ENCODE measurements around the gene IQCH. TPM values are rescaled to one million over a fixed set of nuclear protein-coding genes. Genes with fewer than 3 reads are reported as not detected.

The IQCH gene
- polyA plus RNA-seq, 1 of the 3 experiments (the other 2 are of a cell fraction), result 0.81 TPM

GRCh38 chr15:67521783-67522568 lies 267.4 kb downstream of the IQCH start:
- Histone ChIP-seq H3K27ac (ENCODE audit: low read depth in 2 of 2, low read length in 1 of 2) (peak overlapping the region; percentile 90 to 93), H2AFZ (ENCODE audit: low read depth) (peak overlapping the region; percentile 75), H3K4me2 (peak overlapping the region; percentile 90), H3K9ac (peak overlapping the region; percentile 80), H3K4me3 (ENCODE audit: low read depth in 2 of 2, low read length in 1 of 2) (peak overlapping the region; percentile 82), H4K20me1 (ENCODE audit: insufficient read depth) (no peaks in the 10 kb centered on the region), H3K36me3 (replicated peaks in 1 of 2; ENCODE audit: control insufficient read depth in 1 of 2, insufficient read depth in 2 of 2, low read length in 1 of 2) (peaks cover 5% of the 10 kb centered on the region in 2 experiments), H3K79me2 (ENCODE audit: insufficient read depth) (peaks cover 48% of the 10 kb centered on the region), H3K27me3 (ENCODE audit: insufficient read depth) (no peaks in the 10 kb centered on the region), H3K9me3 (no peaks in the 10 kb centered on the region), H3F3A (replicated peaks; ENCODE audit: insufficient read depth) (peaks cover 12% of the 10 kb centered on the region), H3K9me2 (no peaks in the 10 kb centered on the region), H3K4me1 (ENCODE audit: control insufficient read depth in 1 of 2, insufficient read depth in 2 of 2, low read depth in 1 of 2, low read length in 1 of 2) (peaks cover 12 to 20% of the 10 kb centered on the region in 2 experiments; a peak in 3 of 4 replicates)
- 1% methylated on average over 16 of the region's 23 CpGs for WGBS (ENCODE audit: low lambda C conversion rate)
- TF ChIP-seq MXI1 (IDR thresholded peaks at IDR 0.05; ENCODE audit: low read depth, low read length), result peak; percentile 4; the same call in 1 of the 2 replicates
- no peak for TF ChIP-seq USF2 (IDR thresholded peaks at IDR 0.05; ENCODE audit: borderline replicate concordance, low read depth, low read length)
- 0 out of 2 replicates have a peak, but pooled peaks have one; percentile 21 for TF ChIP-seq MEF2A (IDR thresholded peaks at IDR 0.05; ENCODE audit: borderline replicate concordance, low read depth)
- TF ChIP-seq NRF1 (IDR thresholded peaks at IDR 0.05; ENCODE audit: low read depth, low read length), result peak; percentile 48
- TF ChIP-seq FOXJ3 (CRISPR knock-in tag; IDR thresholded peaks at IDR 0.05), result no peak; the same call in 1 of the 2 replicates
- TF ChIP-seq YY1 (IDR thresholded peaks at IDR 0.05; ENCODE audit: low read depth), result peak; percentile 9; the same call in 1 of the 2 replicates
- POLR2A ChIA-PET, result interaction anchor here (1.3 to 1.6 kb wide), 3 partner anchors 20 to 311 kb away, joined by 3 to 5 read pairs (median 4); partner anchors contain the start of gene MAP2K5
- CTCF ChIA-PET, result interaction anchor here (0.9 to 1.8 kb wide), 11 partner anchors 8 to 575 kb away, joined by 3 to 5 read pairs (median 4); partner anchors contain the start of gene MAP2K5
- DNase-seq, result peak; percentile 27

DNA sequence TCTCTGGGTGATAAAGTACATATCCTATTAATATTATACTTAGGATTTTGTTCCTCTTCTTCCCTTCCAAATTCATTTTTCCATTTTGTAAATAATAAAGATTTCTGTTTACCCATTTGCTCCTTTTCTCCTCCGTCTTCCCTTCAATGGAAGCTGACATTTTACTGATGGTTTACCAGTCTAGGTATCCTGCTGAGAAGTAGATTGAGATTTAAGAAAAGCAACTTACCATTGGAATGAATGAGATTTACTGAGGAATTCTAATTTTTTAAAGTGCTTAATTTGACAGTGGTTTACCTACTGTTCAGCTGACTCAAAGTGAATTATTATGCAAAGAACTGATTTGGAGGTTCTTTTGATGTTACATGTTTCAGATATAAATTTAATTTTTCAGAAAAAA lies 268.7 kb downstream of the IQCH start:
- Histone ChIP-seq H3K4me1 (ENCODE audit: control insufficient read depth in 1 of 2, insufficient read depth in 2 of 2, low read depth in 1 of 2, low read length in 1 of 2) (peaks cover 12 to 20% of the 10 kb centered on the region in 2 experiments; a peak in 3 of 4 replicates), H3K4me3 (ENCODE audit: low read depth in 2 of 2, low read length in 1 of 2) (peak overlapping the region in 1 of 2 experiments; percentile 82; a peak in 1 of 4 replicates), H3F3A (replicated peaks; ENCODE audit: insufficient read depth) (peaks cover 12% of the 10 kb centered on the region), H3K9me3 (no peaks in the 10 kb centered on the region), H3K27ac (ENCODE audit: low read depth in 2 of 2, low read length in 1 of 2) (no peak overlapping the region), H3K9me2 (no peaks in the 10 kb centered on the region), H3K79me2 (ENCODE audit: insufficient read depth) (peaks cover 48% of the 10 kb centered on the region), H3K36me3 (replicated peaks in 1 of 2; ENCODE audit: control insufficient read depth in 1 of 2, insufficient read depth in 2 of 2, low read length in 1 of 2) (peaks cover 12 to 18% of the 10 kb centered on the region in 2 experiments), H3K9ac (peak overlapping the region; percentile 80; the same call in 1 of the 2 replicates), H3K27me3 (ENCODE audit: insufficient read depth) (no peaks in the 10 kb centered on the region), H4K20me1 (ENCODE audit: insufficient read depth) (no peaks in the 10 kb centered on the region), H2AFZ (ENCODE audit: low read depth) (no peak overlapping the region), H3K4me2 (peak overlapping the region; percentile 90)
- POLR2A ChIA-PET, result no interaction called here
- CTCF ChIA-PET, result interaction anchor here (0.6 to 1.3 kb wide), 4 partner anchors 19 to 272 kb away, joined by 3 to 4 read pairs (median 3); partner anchors contain the start of gene MAP2K5
- DNase-seq, result no peak
- TF ChIP-seq, protein P1, sequence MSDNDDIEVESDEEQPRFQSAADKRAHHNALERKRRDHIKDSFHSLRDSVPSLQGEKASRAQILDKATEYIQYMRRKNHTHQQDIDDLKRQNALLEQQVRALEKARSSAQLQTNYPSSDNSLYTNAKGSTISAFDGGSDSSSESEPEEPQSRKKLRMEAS (IDR thresholded peaks at IDR 0.05; ENCODE audit: low read depth), result no peak
- no peak for TF ChIP-seq POLR2AphosphoS5 (IDR thresholded peaks at IDR 0.05; ENCODE audit: low read depth, low read length)
- TF ChIP-seq SIN3A (IDR thresholded peaks at IDR 0.05; ENCODE audit: borderline replicate concordance, low read depth, low read length), result no peak
- TF ChIP-seq FOXM1 (IDR thresholded peaks at IDR 0.05; ENCODE audit: low read depth), result no peak
- TF ChIP-seq, protein P2, sequence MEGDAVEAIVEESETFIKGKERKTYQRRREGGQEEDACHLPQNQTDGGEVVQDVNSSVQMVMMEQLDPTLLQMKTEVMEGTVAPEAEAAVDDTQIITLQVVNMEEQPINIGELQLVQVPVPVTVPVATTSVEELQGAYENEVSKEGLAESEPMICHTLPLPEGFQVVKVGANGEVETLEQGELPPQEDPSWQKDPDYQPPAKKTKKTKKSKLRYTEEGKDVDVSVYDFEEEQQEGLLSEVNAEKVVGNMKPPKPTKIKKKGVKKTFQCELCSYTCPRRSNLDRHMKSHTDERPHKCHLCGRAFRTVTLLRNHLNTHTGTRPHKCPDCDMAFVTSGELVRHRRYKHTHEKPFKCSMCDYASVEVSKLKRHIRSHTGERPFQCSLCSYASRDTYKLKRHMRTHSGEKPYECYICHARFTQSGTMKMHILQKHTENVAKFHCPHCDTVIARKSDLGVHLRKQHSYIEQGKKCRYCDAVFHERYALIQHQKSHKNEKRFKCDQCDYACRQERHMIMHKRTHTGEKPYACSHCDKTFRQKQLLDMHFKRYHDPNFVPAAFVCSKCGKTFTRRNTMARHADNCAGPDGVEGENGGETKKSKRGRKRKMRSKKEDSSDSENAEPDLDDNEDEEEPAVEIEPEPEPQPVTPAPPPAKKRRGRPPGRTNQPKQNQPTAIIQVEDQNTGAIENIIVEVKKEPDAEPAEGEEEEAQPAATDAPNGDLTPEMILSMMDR (IDR thresholded peaks at IDR 0.05), result no peak
- TF ChIP-seq EZH2phosphoT487 (IDR thresholded peaks at IDR 0.05; ENCODE audit: borderline replicate concordance, low read depth), result no peak
- TF ChIP-seq SMC3 (IDR thresholded peaks at IDR 0.05; ENCODE audit: low read depth, low read length), result no peak
- 82% methylated on average over 1 of the region's 1 CpG for WGBS (ENCODE audit: low lambda C conversion rate)
